Measurements from ENCODE around the gene PPFIA2. TPM values are rescaled to one million over a fixed set of nuclear protein-coding genes. Genes with fewer than 3 reads are reported as not detected.

The PPFIA2 gene
- total and polyA plus RNA-seq, 10 of the 15 experiments (the other 5 are each of a cell fraction or from before 2014, with no cell fraction given): 0.06 to 0.39 (median 0.18) TPM; not detected in 6

GRCh38 chr12:81377771-81378170, 381.4 kb downstream of the PPFIA2 start:
- POLR2A ChIA-PET: no interaction called here
- RAD21 ChIA-PET (ENCODE audit: unreplicated experiment): no interaction called here

More at GRCh38 chr12:81377771-81378170, 381.4 kb downstream of the PPFIA2 start:
- Histone ChIP-seq H3K9ac (ENCODE audit: control insufficient read depth, insufficient read depth, low read length) (no peak overlapping the region), H3K27ac (ENCODE audit: control insufficient read depth, insufficient read depth) (no peak overlapping the region), H3K36me3 (ENCODE audit: control insufficient read depth in 2 of 2, insufficient read depth in 2 of 2, low read length in 1 of 2) (no peaks in the 10 kb centered on the region), H3K9me3 (replicated peaks; ENCODE audit: control insufficient read depth, insufficient read depth, low read length) (no peaks in the 10 kb centered on the region), H3K4me3 (no peak overlapping the region), H3K27me3 (replicated peaks in 1 of 2; ENCODE audit: control insufficient read depth in 2 of 2, insufficient read depth in 2 of 2, low read length in 1 of 2) (no peaks in the 10 kb centered on the region), H3K79me2 (ENCODE audit: control insufficient read depth, insufficient read depth, low read length) (no peaks in the 10 kb centered on the region), H3K4me1 (ENCODE audit: control insufficient read depth, insufficient read depth, low read length) (no peaks in the 10 kb centered on the region), H3K4me2 (ENCODE audit: control insufficient read depth, insufficient read depth) (no peak overlapping the region), H2AFZ (ENCODE audit: control insufficient read depth, low read depth, low read length) (no peak overlapping the region), H4K20me1 (ENCODE audit: control insufficient read depth, insufficient read depth) (no peaks in the 10 kb centered on the region)
- intact Hi-C loops (cut with micrococcal nuclease; ENCODE audit: unreplicated experiment): no loop called here
- in situ Hi-C loops (cut with MboI): no loop called here
- TF ChIP-seq RAD51 (IDR thresholded peaks at IDR 0.05) (no peak), CREB1 (IDR thresholded peaks at IDR 0.05; ENCODE audit: low read depth) (no peak), BRCA1 (IDR thresholded peaks at IDR 0.05; ENCODE audit: low read depth, low read length) (no peak), SMARCA5 (IDR thresholded peaks at IDR 0.05) (no peak), ZZZ3 (IDR thresholded peaks at IDR 0.05; ENCODE audit: control insufficient read depth, insufficient read length, low read depth) (no peak), TCF3 (IDR thresholded peaks at IDR 0.05; ENCODE audit: borderline replicate concordance, insufficient read depth, low read depth, low read length) (no peak), SRF (IDR thresholded peaks at IDR 0.05; ENCODE audit: low read depth in 2 of 2, low read length in 2 of 2) (no peak), MYB (IDR thresholded peaks at IDR 0.05; ENCODE audit: borderline replicate concordance, low read depth, low read length) (no peak), JUNB (IDR thresholded peaks at IDR 0.05) (no peak), EZH2 (IDR thresholded peaks at IDR 0.05; ENCODE audit: borderline replicate concordance, control insufficient read depth, low read depth, low read length) (no peak), MEF2A (IDR thresholded peaks at IDR 0.05; ENCODE audit: insufficient read depth, low read depth, low read length) (no peak)
- TF ChIP-seq, protein P1, sequence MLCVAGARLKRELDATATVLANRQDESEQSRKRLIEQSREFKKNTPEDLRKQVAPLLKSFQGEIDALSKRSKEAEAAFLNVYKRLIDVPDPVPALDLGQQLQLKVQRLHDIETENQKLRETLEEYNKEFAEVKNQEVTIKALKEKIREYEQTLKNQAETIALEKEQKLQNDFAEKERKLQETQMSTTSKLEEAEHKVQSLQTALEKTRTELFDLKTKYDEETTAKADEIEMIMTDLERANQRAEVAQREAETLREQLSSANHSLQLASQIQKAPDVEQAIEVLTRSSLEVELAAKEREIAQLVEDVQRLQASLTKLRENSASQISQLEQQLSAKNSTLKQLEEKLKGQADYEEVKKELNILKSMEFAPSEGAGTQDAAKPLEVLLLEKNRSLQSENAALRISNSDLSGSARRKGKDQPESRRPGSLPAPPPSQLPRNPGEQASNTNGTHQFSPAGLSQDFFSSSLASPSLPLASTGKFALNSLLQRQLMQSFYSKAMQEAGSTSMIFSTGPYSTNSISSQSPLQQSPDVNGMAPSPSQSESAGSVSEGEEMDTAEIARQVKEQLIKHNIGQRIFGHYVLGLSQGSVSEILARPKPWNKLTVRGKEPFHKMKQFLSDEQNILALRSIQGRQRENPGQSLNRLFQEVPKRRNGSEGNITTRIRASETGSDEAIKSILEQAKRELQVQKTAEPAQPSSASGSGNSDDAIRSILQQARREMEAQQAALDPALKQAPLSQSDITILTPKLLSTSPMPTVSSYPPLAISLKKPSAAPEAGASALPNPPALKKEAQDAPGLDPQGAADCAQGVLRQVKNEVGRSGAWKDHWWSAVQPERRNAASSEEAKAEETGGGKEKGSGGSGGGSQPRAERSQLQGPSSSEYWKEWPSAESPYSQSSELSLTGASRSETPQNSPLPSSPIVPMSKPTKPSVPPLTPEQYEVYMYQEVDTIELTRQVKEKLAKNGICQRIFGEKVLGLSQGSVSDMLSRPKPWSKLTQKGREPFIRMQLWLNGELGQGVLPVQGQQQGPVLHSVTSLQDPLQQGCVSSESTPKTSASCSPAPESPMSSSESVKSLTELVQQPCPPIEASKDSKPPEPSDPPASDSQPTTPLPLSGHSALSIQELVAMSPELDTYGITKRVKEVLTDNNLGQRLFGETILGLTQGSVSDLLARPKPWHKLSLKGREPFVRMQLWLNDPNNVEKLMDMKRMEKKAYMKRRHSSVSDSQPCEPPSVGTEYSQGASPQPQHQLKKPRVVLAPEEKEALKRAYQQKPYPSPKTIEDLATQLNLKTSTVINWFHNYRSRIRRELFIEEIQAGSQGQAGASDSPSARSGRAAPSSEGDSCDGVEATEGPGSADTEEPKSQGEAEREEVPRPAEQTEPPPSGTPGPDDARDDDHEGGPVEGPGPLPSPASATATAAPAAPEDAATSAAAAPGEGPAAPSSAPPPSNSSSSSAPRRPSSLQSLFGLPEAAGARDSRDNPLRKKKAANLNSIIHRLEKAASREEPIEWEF (IDR thresholded peaks at IDR 0.05; ENCODE audit: insufficient replicate concordance, low read depth, low read length): no peak
- WGBS (ENCODE audit: insufficient coverage, insufficient replicate concordance, low lambda C conversion rate, missing lambda C conversion rate): 30% methylated on average over 4 of the region's 4 CpGs
- DNase-seq (ENCODE audit: low read depth, low spot score): no peak
- no peak for FAIRE-seq
- BruUV-seq (replicated peaks): no TSS peak
- ATAC-seq: no peak
- SMC1A ChIA-PET (ENCODE audit: uncharacterized antibody, unreplicated experiment): interaction anchor here (1.2 kb wide), 1 partner anchor 23 kb away, joined by 3 read pairs; no protein-coding TSS in a partner anchor
- CTCF ChIA-PET: no interaction called here

Measured in GM12878 (cell line).